ENCODE measurements around the gene KDSR.

KDSR gene

GRCh38 chr18:63284173-63284799, 82.7 kb downstream of the KDSR start:
- DNase-seq (ENCODE audit: low read depth, low spot score), result no peak

GRCh38 chr18:63283305-63284094, 83.5 kb downstream of the KDSR start:
- DNase-seq (ENCODE audit: low read depth, low spot score), result no peak

- DNase-seq (ENCODE audit: low read depth, low spot score), result no peak
Measured at GRCh38 chr18:63282793-63283192, 84.2 kb downstream of the KDSR start.
